SK-N-SH (cell line): Measurements from ENCODE around the gene SFXN5. TPM values are rescaled to one million over a fixed set of nuclear protein-coding genes. Genes with fewer than 3 reads are reported as not detected.

Experiments used
- CTCF ChIA-PET: fragments of 300-600, 350-600 bp; formaldehyde crosslinking; extraction: SDS; loops from one replicate; lab custom pipeline; 2021; lab: Yijun Ruan, JAX
- POLR2A ChIA-PET: fragments of 350-600 bp; sonication (Branson Sonifier 250); formaldehyde crosslinking; extraction: SDS; loops from one replicate; lab custom pipeline; 2020; ENCODE audit warnings: antibody characterized with exemption, inconsistent platforms; lab: Yijun Ruan, JAX
- DNase-seq: peaks from one replicate; pipeline ENCODE4 v3.0.0; 2012
- H2AFZ ChIP-seq: fragments of 200-600 bp; sonication (generic); 2 replicates; pipeline ENCODE4 v1.8.1; 2016; ENCODE audit warnings: antibody characterized with exemption, mild to moderate bottlenecking, low read depth
- H3F3A ChIP-seq: fragments of 200-600 bp; sonication (generic); replicated peaks from 2 replicates; pipeline ENCODE3; 2016; ENCODE audit warnings: antibody characterized with exemption, mild to moderate bottlenecking; ENCODE audit not compliant: insufficient read depth
- H3K27ac ChIP-seq, 2 experiments: fragments of 200-500 bp in 1 of 2; fragments of 200-600 bp in 1 of 2; sonication (Bioruptor generic) in 1 of 2; sonication (generic), shearing (Covaris generic) in 1 of 2; 2 replicates each; pipeline versions ENCODE4 v1.5.1 to v1.6.1; 2014 to 2016; ENCODE audit warnings: low read depth in 2 of 2, inconsistent platforms in 1 of 2, low read length in 1 of 2, mild to moderate bottlenecking in 1 of 2, mixed read lengths in 1 of 2
- H3K27me3 ChIP-seq: fragments of 200-600 bp; sonication (generic), shearing (Covaris generic); 2 replicates; pipeline ENCODE4 v1.6.1; 2016; ENCODE audit warnings: mixed run types; ENCODE audit not compliant: insufficient read depth
- H3K36me3 ChIP-seq, 2 experiments: fragments of 200-500 bp in 1 of 2; fragments of 200-600 bp in 1 of 2; sonication (Bioruptor generic) in 1 of 2; sonication (generic) in 1 of 2; replicated peaks in 1 of 2; 2 replicates each; pipeline versions ENCODE3 to v1.5.1; 2014 to 2016; ENCODE audit warnings: low read length in 1 of 2, mild to moderate bottlenecking in 1 of 2; ENCODE audit not compliant: insufficient read depth in 2 of 2, control insufficient read depth in 1 of 2
- H3K4me1 ChIP-seq, 2 experiments: fragments of 200-500 bp in 1 of 2; fragments of 200-600 bp in 1 of 2; sonication (Bioruptor generic) in 1 of 2; sonication (generic), shearing (Covaris generic) in 1 of 2; 2 replicates each; pipeline versions ENCODE4 v1.5.1 to v1.6.1; 2014 to 2016; ENCODE audit warnings: low read depth in 1 of 2, low read length in 1 of 2, mixed run types in 1 of 2; ENCODE audit not compliant: insufficient read depth in 2 of 2, control insufficient read depth in 1 of 2
- H3K4me2 ChIP-seq: fragments of 200-600 bp; sonication (generic), shearing (Covaris generic); 2 replicates; pipeline ENCODE4 v1.6.1; 2017; ENCODE audit warnings: mixed run types
- H3K4me3 ChIP-seq, 2 experiments: fragments of 200-500 bp in 1 of 2; fragments of 200-600 bp in 1 of 2; sonication (Bioruptor generic) in 1 of 2; sonication (generic), shearing (Covaris generic) in 1 of 2; 2 replicates each; pipeline versions ENCODE4 v1.5.1 to v1.8.1; 2014 to 2016; ENCODE audit warnings: low read depth in 2 of 2, inconsistent platforms in 1 of 2, low read length in 1 of 2, mild to moderate bottlenecking in 1 of 2, mixed read lengths in 1 of 2, moderate library complexity in 1 of 2
- H3K79me2 ChIP-seq: fragments of 200-600 bp; sonication (generic); 2 replicates; pipeline ENCODE4 v1.8.1; 2017; ENCODE audit warnings: mild to moderate bottlenecking; ENCODE audit not compliant: insufficient read depth
- H3K9ac ChIP-seq: fragments of 200-600 bp; sonication (generic); 2 replicates; pipeline ENCODE4 v1.6.1; 2017; ENCODE audit warnings: mixed run types
- H3K9me2 ChIP-seq: fragments of 200-600 bp; sonication (generic); 2 replicates; pipeline ENCODE4 v1.6.1; 2017; ENCODE audit warnings: mixed run types
- H3K9me3 ChIP-seq: fragments of 200-600 bp; sonication (generic); 2 replicates; pipeline ENCODE4 v1.6.1; 2017; ENCODE audit warnings: mixed run types, mild to moderate bottlenecking, moderate library complexity
- H4K20me1 ChIP-seq: fragments of 200-600 bp; sonication (generic); 2 replicates; pipeline ENCODE4 v1.6.1; 2017; ENCODE audit warnings: mild to moderate bottlenecking, mixed run types; ENCODE audit not compliant: insufficient read depth
- EP300 ChIP-seq, 2 experiments: IDR thresholded peaks; 2 replicates each; pipeline versions ENCODE4 v1.4.0 to v1.6.1; 2012; ENCODE audit warnings: borderline replicate concordance in 1 of 2, low read depth in 1 of 2, low read length in 1 of 2
- EZH2phosphoT487 ChIP-seq: fragments of 200-600 bp; sonication (generic); IDR thresholded peaks from 2 replicates; pipeline ENCODE4 v1.6.1; 2017; ENCODE audit warnings: low read depth, mixed run types, mild to moderate bottlenecking, antibody characterized with exemption, moderate library complexity, borderline replicate concordance
- FOSL2 ChIP-seq: IDR thresholded peaks from 2 replicates; pipeline ENCODE4 v1.4.0; 2012; ENCODE audit warnings: low read depth, mild to moderate bottlenecking, moderate library complexity, borderline replicate concordance
- FOXM1 ChIP-seq: IDR thresholded peaks from 2 replicates; pipeline ENCODE4 v1.4.0; 2012; ENCODE audit warnings: low read depth, mild to moderate bottlenecking
- GABPA ChIP-seq: IDR thresholded peaks from 2 replicates; pipeline ENCODE4 v1.4.0; 2012; ENCODE audit warnings: low read depth, mild to moderate bottlenecking
- MEF2A ChIP-seq: IDR thresholded peaks from 2 replicates; pipeline ENCODE4 v1.4.0; 2012; ENCODE audit warnings: low read depth, borderline replicate concordance
- REST ChIP-seq: IDR thresholded peaks from 2 replicates; pipeline ENCODE4 v1.6.1; 2012; ENCODE audit warnings: mild to moderate bottlenecking, low read depth, low read length, moderate library complexity
- RFX5 ChIP-seq: IDR thresholded peaks from 2 replicates; pipeline ENCODE4 v1.6.1; 2012; ENCODE audit warnings: mild to moderate bottlenecking, improper control_type of control experiment, low read length
- YY1 ChIP-seq: IDR thresholded peaks from 2 replicates; pipeline ENCODE4 v1.4.0; 2012; ENCODE audit warnings: low read depth, mild to moderate bottlenecking
- ZBTB33 ChIP-seq: IDR thresholded peaks from 2 replicates; pipeline ENCODE4 v1.4.0; 2012; ENCODE audit warnings: low read depth, borderline replicate concordance
- WGBS: methylation state at CpG from one replicate; pipeline ENCODE4 v1.1.6; 2017; ENCODE audit warnings: low lambda C conversion rate; 5-methylcytosine and 5-hydroxymethylcytosine counted together
- polyA plus RNA-seq, 3 experiments: library from polyadenylated mRNA; depleted of rRNA; stranded (reverse); fragments of >200 nt; gene quantifications; 2 replicates each; pipeline ENCODE4 v1.2.3, GENCODE V29; 2012
- TF ChIP-seq, protein P1 (sequence below): fragments of 150-350 bp; IDR thresholded peaks from 2 replicates; pipeline ENCODE4 v1.6.1; 2016; ENCODE audit warnings: mild to moderate bottlenecking, low read depth, low read length

SFXN5 gene
- polyA plus RNA-seq, 1 of the 3 experiments (the other 2 are of a cell fraction), result 9.9 TPM

DNA sequence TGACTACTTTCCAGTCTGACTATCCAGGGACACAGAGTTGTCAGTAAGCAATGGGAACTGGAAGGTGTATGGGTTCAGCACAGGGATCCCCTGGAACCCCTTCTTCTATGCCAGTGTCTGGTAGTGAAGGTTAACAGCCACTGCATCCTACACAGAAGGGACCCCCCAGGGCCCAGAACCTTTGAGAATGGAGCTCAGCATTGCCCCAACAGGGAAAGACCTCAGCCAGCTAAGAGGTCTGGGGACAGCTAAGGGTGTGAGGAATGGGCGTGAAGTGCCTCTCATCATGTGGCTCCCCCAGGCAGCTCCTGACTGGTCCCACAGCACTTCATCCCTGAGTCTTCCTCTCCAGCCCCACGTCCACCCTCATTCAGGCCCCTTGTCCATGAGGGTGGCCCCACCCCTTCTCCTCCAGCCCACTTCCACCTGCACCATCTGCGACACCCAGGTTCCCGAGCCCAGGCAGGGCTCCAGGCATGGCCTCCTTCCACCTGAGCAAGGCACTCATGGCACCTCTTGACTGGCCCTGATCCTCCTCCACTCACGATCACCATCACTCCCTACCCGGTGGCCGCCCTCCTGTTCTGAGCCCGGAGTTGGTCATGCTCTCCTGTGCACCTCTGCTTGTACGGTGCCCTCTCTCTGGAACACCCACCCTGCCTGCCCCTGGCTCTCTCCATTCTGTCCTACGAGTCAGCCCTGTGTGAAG is 77.1 kb downstream of the SFXN5 start:
- Histone ChIP-seq H3F3A (no peaks in the 10 kb centered on the region), H3K9ac (no peak overlapping the region), H3K4me3 (no peak overlapping the region), H3K4me2 (no peak overlapping the region), H4K20me1 (no peaks in the 10 kb centered on the region), H3K79me2 (no peaks in the 10 kb centered on the region), H3K27ac (no peak overlapping the region), H3K36me3 (no peaks in the 10 kb centered on the region), H3K9me2 (no peaks in the 10 kb centered on the region), H3K27me3 (no peaks in the 10 kb centered on the region), H3K9me3 (no peaks in the 10 kb centered on the region), H3K4me1 (peaks cover 0 to 10% of the 10 kb centered on the region in 2 experiments; a peak in 1 of 4 replicates), H2AFZ (no peak overlapping the region)
- ChIA-PET POLR2A (no interaction called here), CTCF (interaction anchor here (1.0 to 6.3 kb wide), 20 partner anchors 8 to 182 kb away, joined by 3 to 45 read pairs (median 7); partner anchors contain the start of genes RAB11FIP5 and SPR)
- WGBS, result 95% methylated on average over 10 of the region's 10 CpGs
- no peak for TF ChIP-seq YY1
- TF ChIP-seq, protein P1, sequence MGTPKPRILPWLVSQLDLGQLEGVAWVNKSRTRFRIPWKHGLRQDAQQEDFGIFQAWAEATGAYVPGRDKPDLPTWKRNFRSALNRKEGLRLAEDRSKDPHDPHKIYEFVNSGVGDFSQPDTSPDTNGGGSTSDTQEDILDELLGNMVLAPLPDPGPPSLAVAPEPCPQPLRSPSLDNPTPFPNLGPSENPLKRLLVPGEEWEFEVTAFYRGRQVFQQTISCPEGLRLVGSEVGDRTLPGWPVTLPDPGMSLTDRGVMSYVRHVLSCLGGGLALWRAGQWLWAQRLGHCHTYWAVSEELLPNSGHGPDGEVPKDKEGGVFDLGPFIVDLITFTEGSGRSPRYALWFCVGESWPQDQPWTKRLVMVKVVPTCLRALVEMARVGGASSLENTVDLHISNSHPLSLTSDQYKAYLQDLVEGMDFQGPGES, result no peak
- TF ChIP-seq RFX5, result no peak
- TF ChIP-seq EZH2phosphoT487, result no peak
- no peak for TF ChIP-seq ZBTB33
- TF ChIP-seq GABPA, result no peak
- TF ChIP-seq EP300 (IDR thresholded peaks at IDR 0.05; ENCODE audit: borderline replicate concordance in 1 of 2, low read depth in 1 of 2, low read length in 1 of 2), result no peak
- no peak for TF ChIP-seq FOXM1
- TF ChIP-seq MEF2A, result no peak
- no peak for TF ChIP-seq REST
- no peak for TF ChIP-seq FOSL2
- DNase-seq, result no peak
